NOMO-1 treated with DMSO at 0.1 percent for 48 hours (cell line): ENCODE measurements around the gene GH2.
A peak's percentile ranks its signal among the peaks of the same experiment; 100 is the strongest.
"Not testable (repeated sequence)": the region's sequence is repeated elsewhere in the genome, so short reads cannot be mapped to it uniquely, and the experiment has no call there.

Experiments used
- DNase-seq: peaks from one replicate; lab custom pipeline; 2025; ENCODE audit not compliant: unreplicated experiment; lab: John Stamatoyannopoulos, UW

Gene GH2

GRCh38 chr17:63874693-63875092, 7.1 kb downstream of the GH2 start:
- not testable (repeated sequence) for DNase-seq

DNA sequence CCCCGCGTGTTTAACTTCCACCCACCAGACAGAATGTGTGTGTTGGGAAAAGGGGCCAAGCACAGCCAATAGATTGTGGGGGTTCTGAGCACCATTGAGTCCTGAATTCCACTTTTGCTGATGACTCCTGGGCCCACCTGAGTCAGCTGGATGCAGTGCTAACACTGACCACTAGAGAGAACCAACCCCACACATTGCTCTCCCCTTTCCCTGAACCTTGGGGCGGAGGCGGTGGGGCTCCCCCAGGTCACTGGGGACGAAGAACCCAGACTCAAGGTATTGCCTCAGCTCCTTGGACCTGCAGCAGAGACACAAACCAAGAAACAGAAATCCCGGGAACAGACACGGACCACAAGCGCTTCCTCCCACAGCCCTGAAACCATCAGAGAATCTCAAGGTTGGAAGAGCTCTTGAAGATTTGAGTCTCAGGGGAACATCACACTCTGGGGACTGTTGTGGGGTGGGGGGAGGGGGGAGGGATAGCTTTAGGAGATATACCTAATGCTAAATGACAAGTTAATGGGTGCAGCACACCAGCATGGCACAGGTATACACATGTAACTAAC, 7.6 kb downstream of the GH2 start:
- not testable (repeated sequence) for DNase-seq

DNA sequence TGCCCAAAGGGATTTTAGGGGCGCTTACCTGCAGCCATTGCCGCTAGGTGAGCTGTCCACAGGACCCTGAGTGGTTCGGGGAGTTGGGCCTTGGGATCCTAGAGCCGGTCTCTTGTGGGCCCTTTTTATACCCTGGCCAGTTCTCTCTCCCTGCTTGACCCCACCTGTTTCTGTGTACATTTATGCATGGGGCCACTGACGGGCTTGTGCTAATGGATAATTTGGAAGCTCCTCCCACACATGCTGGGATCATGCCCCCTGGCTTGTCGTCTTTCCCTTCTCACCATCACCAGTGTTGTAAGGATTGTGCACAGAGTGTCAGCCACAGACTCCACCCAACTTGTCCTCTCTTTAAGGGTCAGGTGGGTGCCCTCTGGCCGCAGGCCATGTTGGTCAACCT, 8.2 kb downstream of the GH2 start, which contains the start of gene CSH2:
Gene CSH2 (minus strand): TSS at position 101 of the 400 bp plus-strand sequence. CDS start 63 bp downstream, at position 38.
- DNase-seq = not testable (repeated sequence)

DNA sequence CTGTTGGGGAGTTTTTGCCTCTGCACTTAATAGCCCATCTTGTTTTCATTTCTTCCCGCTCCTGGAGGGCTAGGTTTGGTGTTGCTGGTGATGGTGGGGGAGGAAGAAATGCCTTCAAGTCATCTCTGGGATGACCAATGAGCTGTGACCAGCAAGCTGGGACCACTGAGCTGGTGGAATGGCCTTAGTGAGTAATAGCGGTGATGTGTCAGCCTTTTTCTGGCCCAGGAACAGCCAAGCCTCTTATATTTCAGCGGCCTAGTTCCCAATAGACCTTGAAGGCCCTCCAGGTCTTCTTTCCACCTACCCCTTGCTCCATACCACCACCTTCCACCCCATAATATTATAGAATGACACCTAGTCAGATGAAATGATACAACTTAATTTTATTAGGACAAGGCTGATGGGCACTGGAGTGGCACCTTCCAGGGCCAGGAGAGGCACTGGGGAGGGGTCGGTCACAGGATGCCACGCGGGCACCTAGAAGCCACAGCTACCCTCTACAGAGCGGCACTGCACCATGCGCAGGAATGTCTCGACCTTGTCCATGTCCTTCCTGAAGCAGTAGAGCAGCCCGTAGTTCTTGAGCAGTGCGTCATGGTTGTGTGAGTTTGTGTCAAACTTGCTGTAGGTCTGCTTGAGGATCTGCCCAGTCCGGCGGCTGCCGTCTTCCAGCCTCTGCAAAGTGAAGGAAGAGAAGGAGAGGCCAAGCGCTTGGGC, 9.9 kb downstream of the GH2 start:
- not testable (repeated sequence) for DNase-seq

GRCh38 chr17:63870292-63870665, 11.5 kb downstream of the GH2 start:
- not testable (repeated sequence) for DNase-seq

GRCh38 chr17:63869491-63870291, 12.1 kb downstream of the GH2 start:
- DNase-seq = not testable (repeated sequence)

DNA sequence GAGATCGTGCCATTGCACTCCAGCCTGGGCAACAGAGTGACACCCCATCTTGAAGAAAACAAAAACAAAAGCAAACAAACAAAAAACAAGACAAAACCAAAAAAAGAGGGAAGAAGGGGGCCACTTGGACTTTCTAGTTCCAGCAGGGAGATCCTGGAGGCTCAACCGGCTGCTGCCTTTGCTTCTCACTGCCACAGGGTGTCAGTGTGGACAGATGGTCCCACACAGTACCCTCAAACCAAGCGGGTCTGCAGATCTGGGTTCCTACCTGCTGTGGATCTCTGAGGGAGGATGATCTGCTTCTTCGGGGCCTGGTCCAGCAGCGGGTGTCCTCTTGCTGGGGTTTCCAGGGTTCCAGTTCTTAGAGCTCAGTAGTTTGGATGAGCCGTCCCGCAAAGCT, 15.1 kb downstream of the GH2 start:
- not testable (repeated sequence) for DNase-seq

DNA sequence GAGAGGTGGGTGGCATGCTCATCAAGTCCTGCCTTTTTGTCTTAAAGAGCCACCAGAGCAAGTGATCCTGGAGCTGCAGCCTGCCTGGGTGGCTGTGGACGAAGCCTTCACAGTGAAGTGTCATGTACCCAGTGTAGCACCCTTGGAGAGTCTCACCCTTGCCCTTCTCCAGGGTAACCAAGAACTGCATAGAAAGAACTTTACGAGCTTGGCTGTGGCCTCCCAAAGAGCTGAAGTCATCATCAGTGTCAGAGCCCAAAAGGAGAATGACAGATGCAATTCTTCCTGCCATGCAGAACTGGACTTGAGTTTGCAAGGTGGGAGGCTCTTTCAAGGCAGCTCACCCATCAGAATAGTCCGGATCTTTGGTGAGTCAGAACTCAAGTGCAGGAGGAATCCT, 22.5 kb downstream of the GH2 start:
- DNase-seq = no peak

- not testable (repeated sequence) for DNase-seq
Observed at GRCh38 chr17:63856425-63856824, 25.3 kb downstream of the GH2 start.

DNA sequence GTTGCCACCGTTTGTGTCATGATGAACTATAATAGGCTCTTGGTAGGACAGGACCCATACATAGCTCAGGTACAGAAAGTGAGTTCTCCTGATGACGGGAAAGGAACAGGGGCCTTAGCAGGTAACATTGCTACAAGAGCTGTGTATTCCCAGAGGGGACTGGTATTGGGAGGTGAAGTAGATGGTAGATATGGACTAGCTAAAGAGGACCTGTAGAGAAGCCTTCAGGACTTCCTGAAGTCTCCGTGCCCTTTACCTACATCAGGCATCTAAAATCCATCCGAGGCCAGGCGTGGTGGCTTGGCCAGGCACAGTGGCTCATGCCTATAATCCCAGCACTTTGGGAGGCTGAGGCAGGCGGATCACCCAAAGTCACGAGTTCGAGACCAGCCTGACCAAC, 26.6 kb downstream of the GH2 start:
- DNase-seq = no peak

GRCh38 chr17:63854709-63855108, 27.0 kb downstream of the GH2 start:
- no peak for DNase-seq

DNA sequence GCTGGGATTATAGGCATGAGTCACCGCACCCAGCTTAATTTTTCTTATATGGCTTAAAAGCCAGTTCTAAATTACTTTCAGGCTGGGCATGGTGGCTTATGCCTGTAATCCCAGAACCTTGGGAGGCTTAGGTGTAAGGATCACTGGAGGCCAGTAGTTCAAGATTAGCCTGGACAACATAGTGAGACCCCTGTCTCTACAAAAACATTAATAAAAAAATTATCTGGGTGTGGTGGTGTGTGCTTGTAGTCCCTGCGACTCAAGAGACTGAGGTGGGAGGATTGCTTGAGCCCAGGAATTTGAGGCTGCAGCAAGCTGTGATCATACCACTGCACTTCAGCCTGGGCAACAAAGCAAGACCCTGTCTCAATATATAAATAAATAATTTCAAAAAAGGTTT, 28.5 kb downstream of the GH2 start:
- DNase-seq = no peak

DNA sequence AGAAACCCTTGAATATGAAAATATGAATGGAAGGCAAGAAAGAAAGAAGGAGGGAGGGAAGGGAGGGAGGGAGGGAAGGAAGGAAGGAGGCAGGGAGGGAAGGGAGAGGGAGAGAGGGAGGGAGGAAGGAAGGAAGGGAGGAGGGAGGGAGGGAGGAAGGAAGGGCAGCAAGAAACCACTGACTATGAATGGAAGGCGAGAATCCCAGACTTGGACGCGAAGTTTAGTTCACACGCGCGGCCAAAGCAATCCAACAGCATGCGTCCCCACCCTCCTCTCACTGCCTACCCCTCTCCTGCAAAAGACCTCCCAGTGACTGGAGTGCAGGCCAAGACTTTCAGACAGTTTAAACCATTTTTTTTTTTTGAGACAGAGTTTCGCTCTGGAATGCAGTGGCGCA, 31.3 kb downstream of the GH2 start:
- DNase-seq = no peak

GRCh38 chr17:63848834-63849689, 32.7 kb downstream of the GH2 start:
- DNase-seq = peak; percentile 95

GRCh38 chr17:63847525-63848249, 34.1 kb downstream of the GH2 start:
- DNase-seq = no peak

DNA sequence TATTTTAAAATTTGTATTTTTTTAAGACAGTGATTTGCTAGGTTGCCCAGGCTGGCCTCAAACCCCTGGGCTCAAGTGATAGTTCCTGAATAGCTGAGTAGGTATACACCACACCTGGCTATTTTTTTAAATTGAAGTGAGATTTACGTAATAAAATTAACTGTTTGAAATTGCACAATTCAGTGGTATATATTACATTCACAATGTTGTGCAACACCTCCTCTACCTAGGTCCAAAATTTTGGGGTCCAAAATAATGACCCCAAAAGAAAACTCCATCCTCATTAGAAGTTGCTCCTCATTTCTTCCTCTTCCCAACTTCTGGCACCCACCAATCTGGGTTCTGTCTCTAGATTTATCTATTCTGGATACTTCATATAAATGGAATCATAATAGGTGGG, 36.2 kb downstream of the GH2 start:
- no peak for DNase-seq

DNA sequence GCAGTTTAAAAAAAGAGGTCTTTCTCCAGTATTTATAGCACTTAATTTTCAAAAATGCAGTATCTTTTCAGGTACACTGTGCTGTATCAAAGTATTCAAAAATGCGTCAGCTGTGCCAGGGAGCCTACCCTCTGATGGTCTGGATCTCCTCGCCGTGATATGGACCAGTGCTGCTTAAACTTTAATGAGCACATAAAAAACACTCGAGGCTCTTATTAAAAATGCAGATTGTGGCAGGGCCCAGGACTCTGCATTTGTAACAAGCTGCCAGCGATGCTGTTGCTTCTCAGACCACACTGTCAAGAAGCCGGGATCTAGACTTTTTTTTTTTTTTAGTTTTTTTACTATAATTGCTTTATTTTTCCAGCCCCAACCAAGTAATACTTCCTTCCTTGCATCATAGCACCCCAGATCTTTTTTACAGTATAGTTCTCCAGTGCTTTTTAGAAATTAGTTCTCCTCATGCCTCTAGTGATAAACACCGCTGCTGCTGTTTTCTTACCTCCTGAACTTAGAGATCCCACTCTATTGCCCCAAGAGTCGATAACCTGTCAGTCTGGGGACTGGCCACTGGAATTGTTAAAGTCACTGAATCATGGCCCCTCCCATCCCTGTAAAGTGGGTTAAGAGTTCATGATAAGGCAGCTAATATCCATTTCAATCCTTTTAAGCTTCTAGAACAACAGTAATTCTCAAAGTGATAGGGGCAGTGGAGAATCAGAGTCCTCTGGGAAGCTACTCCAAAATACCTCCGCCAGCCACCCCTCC, 37.6 kb downstream of the GH2 start:
- no peak for DNase-seq

DNA sequence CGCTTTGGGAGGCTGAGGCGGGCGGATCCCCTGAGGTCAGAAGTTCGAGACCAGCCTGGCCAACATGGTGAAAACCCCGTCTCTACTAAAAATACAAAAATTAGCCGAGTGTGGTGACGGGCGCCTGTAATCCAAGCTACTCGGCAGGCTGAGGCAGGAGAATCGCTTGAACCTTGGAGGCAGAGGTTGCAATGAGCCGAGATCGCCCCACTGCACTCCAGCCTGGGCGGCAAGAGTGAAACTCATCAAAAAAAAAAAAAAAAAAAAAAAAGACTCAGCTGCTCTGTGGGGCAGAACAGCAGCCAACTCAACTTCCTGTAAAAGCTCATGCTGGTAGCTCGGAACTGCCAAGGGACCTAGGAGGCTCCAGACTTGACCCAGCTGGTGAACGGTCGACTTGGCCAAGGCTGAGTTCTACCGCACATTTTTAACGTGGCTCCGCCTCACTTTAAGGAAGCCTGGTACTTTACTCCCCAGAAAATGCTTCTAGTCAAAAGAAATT, 38.3 kb downstream of the GH2 start:
- peak; percentile 60 for DNase-seq
